IPS DF 19.7 (cell line): Measurements from ENCODE around the gene SGSH.

ENCODE experiments used
- DNase-seq: peaks from one replicate; pipeline ENCODE4 v3.0.0-alpha.2; 2013; ENCODE audit warnings: low read depth, low spot score

The SGSH gene

GRCh38 chr17:80184423-80184714, 35.8 kb downstream of the SGSH start:
- DNase-seq: no peak

GRCh38 chr17:80183581-80184422, 36.3 kb downstream of the SGSH start:
- DNase-seq: no peak

- DNase-seq: no peak
Measured at GRCh38 chr17:80182845-80183223, 37.3 kb downstream of the SGSH start.

- DNase-seq: no peak
Measured at GRCh38 chr17:80182118-80182844, 37.9 kb downstream of the SGSH start.

GRCh38 chr17:80181431-80181830, 38.7 kb downstream of the SGSH start:
- DNase-seq: no peak

- no peak for DNase-seq
Measured at GRCh38 chr17:80180192-80180591, 39.9 kb downstream of the SGSH start.

- no peak for DNase-seq
Measured at GRCh38 chr17:80177986-80178595, 42.0 kb downstream of the SGSH start.

GRCh38 chr17:80176757-80177156, 43.4 kb downstream of the SGSH start:
- no peak for DNase-seq

GRCh38 chr17:80173916-80174315, 46.2 kb downstream of the SGSH start:
- no peak for DNase-seq

GRCh38 chr17:80173126-80173525, 47.0 kb downstream of the SGSH start:
- DNase-seq: no peak

- no peak for DNase-seq
Measured at GRCh38 chr17:80171681-80172080, 48.5 kb downstream of the SGSH start.

GRCh38 chr17:80169784-80170500, 50.2 kb downstream of the SGSH start, which contains the start of gene CARD14:
TSS of gene CARD14 (plus strand) at chr17:80170030. CDS start at chr17:80181439, 11,409 bp downstream.
- no peak for DNase-seq

- no peak for DNase-seq
Measured at GRCh38 chr17:80169107-80169506, 51.0 kb downstream of the SGSH start.

GRCh38 chr17:80168371-80168770, 51.8 kb downstream of the SGSH start:
- no peak for DNase-seq

GRCh38 chr17:80166446-80166845, 53.7 kb downstream of the SGSH start:
- DNase-seq: no peak

- no peak for DNase-seq
Measured at GRCh38 chr17:80164185-80164584, 55.9 kb downstream of the SGSH start.

GRCh38 chr17:80163336-80163735, 56.8 kb downstream of the SGSH start:
- no peak for DNase-seq

GRCh38 chr17:80160536-80160935, 59.6 kb downstream of the SGSH start:
- DNase-seq: no peak
